Gastroesophageal sphincter (tissue), 4 donors: ENCODE data around the gene NSMF. TPM values are rescaled to one million over a fixed set of nuclear protein-coding genes. Genes with fewer than 3 reads are reported as not detected.
A peak's percentile ranks its signal among the peaks of the same experiment; 100 is the strongest.

Experiments used
- ATAC-seq: fragments of 150-250 bp; one replicate; pipeline ENCODE4 v1.9.1; 2016; ENCODE audit warnings: mild to moderate bottlenecking, moderate library complexity
- H3K27ac ChIP-seq, 4 donors: fragments of 200-600 bp; sonication (generic) in 3 of 4; 1 replicate in 3 of 4; 2 replicates in 1 of 4; pipeline ENCODE4 v1.5.1; 2016 to 2019
- H3K27me3 ChIP-seq: fragments of 200-600 bp; sonication (generic); one replicate; pipeline ENCODE4 v1.5.1; 2019
- H3K36me3 ChIP-seq, 2 donors: fragments of 200-600 bp; sonication (generic); one replicate each; pipeline ENCODE4 v1.5.1; 2019; ENCODE audit warnings: control low read depth in 1 of 2
- H3K4me1 ChIP-seq, 3 donors: fragments of 200-600 bp; sonication (generic); 1 replicate in 2 of 3; 2 replicates in 1 of 3; pipeline ENCODE4 v1.5.1; 2016 to 2019; ENCODE audit warnings: control low read depth in 2 of 3
- H3K4me3 ChIP-seq, 2 donors: fragments of 200-600 bp; sonication (generic); one replicate each; pipeline ENCODE4 v1.5.1; 2019; ENCODE audit warnings: mild to moderate bottlenecking in 1 of 2, moderate library complexity in 1 of 2
- H3K9me3 ChIP-seq, 3 donors: fragments of 200-600 bp; sonication (generic); one replicate each; pipeline ENCODE4 v1.5.1; 2017 to 2019; ENCODE audit warnings: control low read depth in 2 of 3
- EP300 ChIP-seq: sonication (generic); formaldehyde crosslinking; IDR thresholded peaks from one replicate; pipeline ENCODE4 v1.6.1; 2017; ENCODE audit warnings: antibody characterized with exemption, mild to moderate bottlenecking
- POLR2A ChIP-seq, 2 donors: fragments of 450-650 bp; IDR thresholded peaks; one replicate each; pipeline ENCODE4 v1.6.1; 2017; ENCODE audit warnings: antibody characterized with exemption in 2 of 2, mild to moderate bottlenecking in 2 of 2, moderate library complexity in 1 of 2
- POLR2AphosphoS5 ChIP-seq: sonication (generic); formaldehyde crosslinking; IDR thresholded peaks from one replicate; pipeline ENCODE4 v1.6.1; 2017; ENCODE audit warnings: antibody characterized with exemption
- WGBS, 2 donors: methylation state at CpG; one replicate each; pipeline ENCODE4 v1.1.5; 2018; ENCODE audit warnings: low coverage in 1 of 2; 5-methylcytosine and 5-hydroxymethylcytosine counted together
- total RNA-seq, 4 donors: library from RNA; depleted of rRNA; stranded (reverse); fragments of >200 nt; gene quantifications; one replicate each; pipeline ENCODE4 v1.1.0, GENCODE V29; 2016
- TF ChIP-seq, protein P1 (sequence below), 4 experiments: fragments of 200-600 bp in 2 of 4; fragments of 450-650 bp in 2 of 4; sonication (generic) in 1 of 4; IDR thresholded peaks; one replicate each; pipeline ENCODE4 v1.5.1; 2017 to 2019; ENCODE audit warnings: antibody characterized with exemption in 4 of 4, mild to moderate bottlenecking in 2 of 4, moderate library complexity in 2 of 4

NSMF gene
- total RNA-seq, 4 donors from 2014 or later: 38.1 to 63.5 (median 49.1) TPM

DNA sequence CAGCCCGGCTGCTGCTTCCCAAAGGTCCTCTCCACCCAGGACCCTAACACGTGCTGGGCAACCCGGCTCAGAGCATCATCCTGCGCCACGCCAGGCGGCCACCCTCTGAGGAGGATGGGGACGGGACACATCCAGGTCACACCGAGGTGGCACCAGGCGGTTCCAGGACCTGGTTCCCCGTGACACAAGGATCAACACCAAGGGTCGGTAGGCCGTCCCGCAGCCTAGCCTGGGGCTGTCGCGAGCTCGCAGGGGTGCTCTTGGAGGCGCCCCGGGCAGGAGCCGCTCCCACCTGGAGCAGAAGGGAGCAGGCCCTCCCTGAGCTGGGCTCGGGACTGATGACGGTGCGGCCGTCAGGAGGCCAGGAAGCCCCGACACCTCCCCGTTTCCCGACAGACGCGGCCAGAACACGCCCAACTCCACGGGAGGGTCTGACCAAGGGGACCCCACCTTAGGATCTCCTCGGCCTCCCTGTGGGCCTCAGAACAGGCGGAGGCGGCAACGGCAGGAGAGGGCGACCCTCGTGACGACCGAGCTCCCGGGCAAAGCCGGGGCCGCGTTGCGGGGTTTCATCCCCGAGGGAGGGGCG is 42.5 kb downstream of the NSMF start:
- H3K27me3 ChIP-seq: no peaks in the 10 kb centered on the region
- peak overlapping the region in 1 of 2 donors; percentile 42 for H3K4me3 ChIP-seq
- no peak for ATAC-seq
- H3K9me3 ChIP-seq: no peaks in the 10 kb centered on the region
- TF ChIP-seq POLR2A (IDR thresholded peaks at IDR 0.05) (no peak), EP300 (no peak), POLR2AphosphoS5 (no peak)
- TF ChIP-seq, protein P1, sequence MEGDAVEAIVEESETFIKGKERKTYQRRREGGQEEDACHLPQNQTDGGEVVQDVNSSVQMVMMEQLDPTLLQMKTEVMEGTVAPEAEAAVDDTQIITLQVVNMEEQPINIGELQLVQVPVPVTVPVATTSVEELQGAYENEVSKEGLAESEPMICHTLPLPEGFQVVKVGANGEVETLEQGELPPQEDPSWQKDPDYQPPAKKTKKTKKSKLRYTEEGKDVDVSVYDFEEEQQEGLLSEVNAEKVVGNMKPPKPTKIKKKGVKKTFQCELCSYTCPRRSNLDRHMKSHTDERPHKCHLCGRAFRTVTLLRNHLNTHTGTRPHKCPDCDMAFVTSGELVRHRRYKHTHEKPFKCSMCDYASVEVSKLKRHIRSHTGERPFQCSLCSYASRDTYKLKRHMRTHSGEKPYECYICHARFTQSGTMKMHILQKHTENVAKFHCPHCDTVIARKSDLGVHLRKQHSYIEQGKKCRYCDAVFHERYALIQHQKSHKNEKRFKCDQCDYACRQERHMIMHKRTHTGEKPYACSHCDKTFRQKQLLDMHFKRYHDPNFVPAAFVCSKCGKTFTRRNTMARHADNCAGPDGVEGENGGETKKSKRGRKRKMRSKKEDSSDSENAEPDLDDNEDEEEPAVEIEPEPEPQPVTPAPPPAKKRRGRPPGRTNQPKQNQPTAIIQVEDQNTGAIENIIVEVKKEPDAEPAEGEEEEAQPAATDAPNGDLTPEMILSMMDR (IDR thresholded peaks at IDR 0.05): no peak
- peaks cover 0 to 26% (median 0%) of the 10 kb centered on the region in 3 donors for H3K4me1 ChIP-seq
- H3K36me3 ChIP-seq: peaks cover 0 to 13% of the 10 kb centered on the region in 2 donors
- H3K27ac ChIP-seq: peak overlapping the region in 1 of 4 donors; percentile 66
- WGBS, 2 donors: no CpG with 5 or more reads among the region's 45 CpGs

DNA sequence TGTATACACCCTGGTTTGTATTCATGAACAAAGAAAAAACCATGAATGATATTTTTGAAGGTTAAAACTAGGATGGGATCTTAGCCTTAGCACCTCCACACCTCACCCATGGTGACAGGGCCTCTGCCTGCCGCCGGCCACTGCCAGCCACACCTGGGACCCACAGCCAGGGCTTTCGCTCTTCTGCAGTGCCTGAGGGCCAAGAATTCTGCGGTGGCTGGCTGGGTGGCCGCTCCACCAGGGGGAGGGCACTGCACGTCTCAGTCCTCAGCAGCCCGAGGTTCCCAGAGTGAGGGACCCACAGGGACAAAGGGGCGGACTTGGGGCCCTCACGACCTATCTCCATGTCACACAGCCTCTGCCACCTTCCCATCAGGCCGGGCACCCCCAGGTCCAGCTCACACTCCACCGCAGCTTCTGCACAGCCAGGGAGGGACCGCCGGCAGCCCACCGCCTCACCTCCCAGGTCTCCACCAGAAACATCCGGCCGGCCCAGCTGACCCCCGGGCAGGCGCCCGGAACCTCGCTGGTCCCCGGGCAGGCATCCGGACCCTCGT is 43.0 kb downstream of the NSMF start:
- TF ChIP-seq POLR2AphosphoS5: no peak
- TF ChIP-seq, protein P1 (IDR thresholded peaks at IDR 0.05): no peak
- no peak for TF ChIP-seq POLR2A (IDR thresholded peaks at IDR 0.05)
- Histone ChIP-seq H3K27me3 (no peaks in the 10 kb centered on the region), H3K4me1 (peaks cover 0 to 26% (median 3%) of the 10 kb centered on the region in 3 donors), H3K4me3 (peak overlapping the region in 1 of 2 donors; percentile 42), H3K27ac (peak overlapping the region in 1 of 4 donors; percentile 66), H3K9me3 (no peaks in the 10 kb centered on the region), H3K36me3 (peaks cover 0 to 13% of the 10 kb centered on the region in 2 donors)
- 90% methylated on average over 2 of the region's 23 CpGs; no CpG with 5 or more reads in 1 of the 2 donors for WGBS, 2 donors
- ATAC-seq: no peak

DNA sequence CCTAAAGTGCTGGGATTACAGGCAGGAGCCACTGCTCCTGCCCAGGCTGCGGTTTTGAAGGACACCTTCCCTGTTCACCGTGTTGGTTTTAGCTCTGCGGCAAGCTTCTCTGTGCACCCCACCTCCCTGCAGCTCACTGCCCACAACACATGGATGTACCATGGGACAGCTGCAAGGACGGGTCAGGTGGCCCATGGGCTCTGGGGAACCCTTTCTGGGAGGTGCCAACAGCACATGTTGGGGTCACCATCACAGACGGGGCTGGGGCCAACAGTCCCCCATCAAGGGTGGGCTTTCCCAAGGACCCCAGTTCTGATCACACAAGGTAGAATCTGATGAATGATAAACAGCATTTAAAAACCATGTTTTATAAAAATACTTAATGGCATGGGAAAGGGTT is 43.7 kb downstream of the NSMF start:
- Histone ChIP-seq H3K4me1 (peaks cover 0 to 25% (median 7%) of the 10 kb centered on the region in 3 donors), H3K27ac (no peak overlapping the region), H3K9me3 (no peaks in the 10 kb centered on the region), H3K36me3 (peaks cover 0 to 13% of the 10 kb centered on the region in 2 donors), H3K27me3 (no peaks in the 10 kb centered on the region), H3K4me3 (no peak overlapping the region)
- no CpG with 5 or more reads among the region's 5 CpGs for WGBS, 2 donors
- TF ChIP-seq POLR2AphosphoS5 (no peak), POLR2A (IDR thresholded peaks at IDR 0.05) (no peak), EP300 (no peak)
- ATAC-seq: no peak

DNA sequence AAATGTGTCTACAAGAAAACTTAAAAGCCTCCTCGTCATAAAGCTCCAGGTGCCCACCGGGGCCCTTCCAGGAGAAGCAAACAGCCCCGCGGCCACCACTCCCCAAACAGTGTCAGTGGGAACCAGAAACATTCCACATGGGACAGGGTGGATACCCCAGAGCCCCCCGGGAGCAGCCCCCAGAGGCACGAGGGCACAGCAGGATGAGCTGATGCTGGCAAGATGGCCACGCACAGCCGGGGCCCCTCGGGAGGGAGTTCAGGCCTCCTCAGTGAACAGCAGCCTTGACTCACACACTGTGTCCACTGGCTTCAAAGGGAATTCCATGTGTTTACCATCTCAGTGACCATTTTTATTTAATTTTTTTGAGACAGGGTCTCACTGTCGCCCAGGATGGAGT is 46.7 kb downstream of the NSMF start:
- WGBS, 2 donors: 87 to 100% methylated on average over 1 to 3 of the region's 10 CpGs
- TF ChIP-seq, protein P1 (IDR thresholded peaks at IDR 0.05): no peak
- TF ChIP-seq POLR2AphosphoS5: no peak
- no peak for TF ChIP-seq POLR2A (IDR thresholded peaks at IDR 0.05)
- TF ChIP-seq EP300: no peak
- H3K4me3 ChIP-seq: no peak overlapping the region
- H3K4me1 ChIP-seq: peaks cover 0 to 28% (median 9%) of the 10 kb centered on the region in 3 donors
- ATAC-seq: no peak
- no peaks in the 10 kb centered on the region for H3K9me3 ChIP-seq
- peak overlapping the region in 3 of 4 donors; percentile 22 to 69 (median 68) for H3K27ac ChIP-seq
- peaks cover 0 to 7% of the 10 kb centered on the region in 2 donors for H3K36me3 ChIP-seq
- H3K27me3 ChIP-seq: no peaks in the 10 kb centered on the region

DNA sequence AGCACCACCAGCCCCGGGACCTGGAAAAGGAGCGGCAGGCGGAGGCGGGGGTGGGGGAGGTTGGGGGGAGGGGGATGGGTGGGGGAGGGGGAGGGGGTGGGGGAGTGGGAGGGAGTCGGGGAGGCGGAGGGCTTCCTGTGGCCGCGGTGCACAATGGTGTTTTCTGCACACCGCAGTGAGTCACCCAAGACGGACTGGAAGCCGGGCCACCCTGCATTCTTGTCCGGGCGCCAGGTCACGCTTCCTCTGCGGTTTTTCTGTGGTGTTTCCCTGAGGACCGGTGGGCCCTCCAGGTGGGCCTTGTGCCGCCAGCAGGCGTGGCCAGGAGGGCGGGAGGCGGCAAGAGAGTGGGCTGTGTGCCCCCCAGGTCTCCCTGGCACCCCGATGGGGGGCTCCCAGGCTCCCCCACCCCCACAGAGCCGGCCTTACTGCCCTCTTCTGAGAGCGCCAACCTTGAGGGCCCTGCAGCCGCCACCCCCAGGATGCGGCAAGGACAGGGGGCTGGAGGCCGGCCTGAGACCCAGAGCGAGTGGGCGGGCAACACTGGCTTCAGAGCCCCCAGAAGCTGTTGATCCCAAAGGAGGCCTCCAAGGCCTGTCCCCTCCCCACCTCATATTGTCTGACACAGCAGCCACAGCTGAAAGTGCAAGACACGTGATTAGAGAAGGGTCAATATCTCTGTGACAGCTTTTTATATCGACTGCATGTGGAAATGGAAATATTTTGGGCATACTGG is 47.3 kb downstream of the NSMF start:
- ATAC-seq: peak; percentile 69
- no peaks in the 10 kb centered on the region for H3K27me3 ChIP-seq
- peak overlapping the region in 1 of 2 donors; percentile 16 for H3K4me3 ChIP-seq
- no peak for TF ChIP-seq POLR2A (IDR thresholded peaks at IDR 0.05)
- no peak for TF ChIP-seq EP300
- TF ChIP-seq, protein P1 (IDR thresholded peaks at IDR 0.05): no peak
- peak; percentile 9 for TF ChIP-seq POLR2AphosphoS5
- no peaks in the 10 kb centered on the region for H3K9me3 ChIP-seq
- WGBS, 2 donors: 38 to 52% methylated on average over 2 of the region's 30 CpGs
- peaks cover 0 to 34% (median 15%) of the 10 kb centered on the region in 3 donors for H3K4me1 ChIP-seq
- peak overlapping the region in 3 of 4 donors; percentile 66 to 69 (median 68) for H3K27ac ChIP-seq
- H3K36me3 ChIP-seq: peaks cover 0 to 1% of the 10 kb centered on the region in 2 donors
